ENCODE results near the gene RPP30. TPM values are rescaled to one million over a fixed set of nuclear protein-coding genes. Genes with fewer than 3 reads are reported as not detected.

Gene RPP30
- total RNA-seq, 6 experiments from 2014 or later, result 10.1 to 16.8 (median 12.8) TPM

- DNase-seq, result no peak
- Histone ChIP-seq H3K4me1 (no peaks in the 10 kb centered on the region), H3K9me3 (no peaks in the 10 kb centered on the region), H3K27ac (no peak overlapping the region), H3K27me3 (no peaks in the 10 kb centered on the region), H3K36me3 (no peaks in the 10 kb centered on the region), H3K4me3 (no peak overlapping the region)
- 78% methylated on average over 1 of the region's 1 CpG for WGBS (ENCODE audit: insufficient coverage, low coverage, low lambda C conversion rate, missing lambda C conversion rate)
- intact Hi-C loops (cut with DNase I), result no loop called here
- ATAC-seq, result no peak
- TF ChIP-seq POLR2A (IDR thresholded peaks at IDR 0.05), result no peak
- no peak for TF ChIP-seq CTCF (IDR thresholded peaks at IDR 0.05)
Measured at GRCh38 chr10:90837486-90837885, 34.3 kb upstream of the RPP30 start.

- intact Hi-C loops (cut with DNase I), result no loop called here
- no peak for ATAC-seq
- Histone ChIP-seq H3K27ac (no peak overlapping the region), H3K4me1 (no peaks in the 10 kb centered on the region), H3K27me3 (no peaks in the 10 kb centered on the region), H3K9me3 (no peaks in the 10 kb centered on the region), H3K4me3 (no peak overlapping the region), H3K36me3 (no peaks in the 10 kb centered on the region)
- no peak for TF ChIP-seq CTCF (IDR thresholded peaks at IDR 0.05)
- TF ChIP-seq POLR2A (IDR thresholded peaks at IDR 0.05), result no peak
- no peak for DNase-seq
- WGBS (ENCODE audit: insufficient coverage, low coverage, low lambda C conversion rate, missing lambda C conversion rate), result 27% methylated on average over 1 of the region's 1 CpG
Measured at GRCh38 chr10:90842725-90843124, 29.0 kb upstream of the RPP30 start.

GRCh38 chr10:90845726-90846125 lies 26.0 kb upstream of the RPP30 start:
- H3K36me3 ChIP-seq, result no peaks in the 10 kb centered on the region
- TF ChIP-seq CTCF (IDR thresholded peaks at IDR 0.05) (no peak), POLR2A (IDR thresholded peaks at IDR 0.05) (no peak)
- no peak overlapping the region for H3K4me3 ChIP-seq
- ATAC-seq (no peak), DNase-seq (no peak)
- H3K4me1 ChIP-seq, result no peaks in the 10 kb centered on the region
- no peaks in the 10 kb centered on the region for H3K9me3 ChIP-seq
- 63% methylated on average over 2 of the region's 3 CpGs for WGBS (ENCODE audit: insufficient coverage, low coverage, low lambda C conversion rate, missing lambda C conversion rate)
- intact Hi-C loops (cut with DNase I), result no loop called here
- no peaks in the 10 kb centered on the region for H3K27me3 ChIP-seq
- H3K27ac ChIP-seq, result no peak overlapping the region

- 17% methylated on average over 1 of the region's 1 CpG for WGBS (ENCODE audit: insufficient coverage, low coverage, low lambda C conversion rate, missing lambda C conversion rate)
- DNase-seq (no peak), ATAC-seq (no peak)
- Histone ChIP-seq H3K4me3 (no peak overlapping the region), H3K9me3 (no peaks in the 10 kb centered on the region), H3K36me3 (no peaks in the 10 kb centered on the region), H3K27me3 (no peaks in the 10 kb centered on the region), H3K4me1 (no peaks in the 10 kb centered on the region), H3K27ac (no peak overlapping the region)
- intact Hi-C loops (cut with DNase I), result no loop called here
- TF ChIP-seq CTCF (IDR thresholded peaks at IDR 0.05) (no peak), POLR2A (IDR thresholded peaks at IDR 0.05) (no peak)
Measured at GRCh38 chr10:90846746-90847145, 25.0 kb upstream of the RPP30 start.

GRCh38 chr10:90847436-90847835 lies 24.3 kb upstream of the RPP30 start:
- Histone ChIP-seq H3K27me3 (no peaks in the 10 kb centered on the region), H3K4me3 (no peak overlapping the region), H3K9me3 (no peaks in the 10 kb centered on the region), H3K4me1 (no peaks in the 10 kb centered on the region), H3K27ac (no peak overlapping the region), H3K36me3 (no peaks in the 10 kb centered on the region)
- peak in 2 of 4 donors; percentile 26 to 95 for ATAC-seq
- DNase-seq, result no peak
- TF ChIP-seq CTCF (IDR thresholded peaks at IDR 0.05), result no peak
- no peak for TF ChIP-seq POLR2A (IDR thresholded peaks at IDR 0.05)
- intact Hi-C loops (cut with DNase I), result no loop called here
- WGBS (ENCODE audit: insufficient coverage, low coverage, low lambda C conversion rate, missing lambda C conversion rate), result 0% methylated on average over 1 of the region's 1 CpG

Measured in right lobe of liver (tissue), 6 donors.